Activated T-helper 1 cell treated with anti-CD3 and anti-CD28 coated beads, Interleukin-12 subunit alpha, Interleukin-12 subunit beta, Interleukin-2, Interleukin-4 antibody, amounts not matched to agents 30 ng/mL and 10 ng/mL and 1 ng/mL, durations not matched to agents 14 hours and 24 hours and 36 hours (primary cell): ENCODE data around the gene HSPA1L. TPM values are rescaled to one million over a fixed set of nuclear protein-coding genes. Genes with fewer than 3 reads are reported as not detected.
A peak's percentile ranks its signal among the peaks of the same experiment; 100 is the strongest.

Experiments
- DNase-seq: peaks from one replicate; pipeline ENCODE4 v3.0.0; 2021; ENCODE audit warnings: low spot score
- H3K27ac Mint-ChIP-seq: one replicate; pipeline ENCODE4 v1.8.0; 2021; ENCODE audit warnings: mild to moderate bottlenecking, mixed read lengths
- H3K27me3 Mint-ChIP-seq: one replicate; pipeline ENCODE4 v1.8.0; 2022; ENCODE audit warnings: mild to moderate bottlenecking, moderate library complexity, mixed read lengths; ENCODE audit not compliant: insufficient read depth
- H3K36me3 Mint-ChIP-seq: one replicate; pipeline ENCODE4 v1.8.0; 2021; ENCODE audit warnings: low read depth, mixed read lengths
- H3K4me1 Mint-ChIP-seq: one replicate; pipeline ENCODE4 v1.8.0; 2021; ENCODE audit warnings: low read depth, mixed read lengths
- H3K4me3 Mint-ChIP-seq: one replicate; pipeline ENCODE4 v1.8.0; 2021; ENCODE audit warnings: mild to moderate bottlenecking, moderate library complexity, mixed read lengths
- H3K9me3 Mint-ChIP-seq: one replicate; pipeline ENCODE4 v1.8.0; 2021; ENCODE audit warnings: mixed read lengths
- intact Hi-C: fragments of 100-400 bp; cut with micrococcal nuclease; formaldehyde crosslinking; loops from one replicate; pipeline ENCODE4 v1.15.1; 2024
- total RNA-seq: library from RNA; stranded (reverse); gene quantifications from 2 replicates; pipeline ENCODE4 v1.2.3, GENCODE V29; 2022

Gene HSPA1L
- total RNA-seq, 1 donor from 2014 or later: 2.2 TPM

GRCh38 chr6:31771992-31772358 is 43.1 kb downstream of the HSPA1L start:
- no peak for DNase-seq

GRCh38 chr6:31770860-31771259 is 44.2 kb downstream of the HSPA1L start:
- peaks cover 35% of the 10 kb centered on the region for H3K4me1 Mint-ChIP-seq
- H3K27me3 Mint-ChIP-seq: no peaks in the 10 kb centered on the region
- intact Hi-C loops: no loop called here
- H3K27ac Mint-ChIP-seq: peak overlapping the region; percentile 76
- no peaks in the 10 kb centered on the region for H3K9me3 Mint-ChIP-seq
- H3K36me3 Mint-ChIP-seq: peaks cover 16% of the 10 kb centered on the region
- DNase-seq: no peak
- H3K4me3 Mint-ChIP-seq: no peak overlapping the region

More at GRCh38 chr6:31771992-31772358, 43.1 kb downstream of the HSPA1L start:
- Mint-ChIP-seq H3K4me1 (peaks cover 45% of the 10 kb centered on the region), H3K4me3 (no peak overlapping the region), H3K27ac (peak overlapping the region; percentile 52), H3K36me3 (peaks cover 16% of the 10 kb centered on the region), H3K9me3 (no peaks in the 10 kb centered on the region), H3K27me3 (no peaks in the 10 kb centered on the region)
- intact Hi-C loops: no loop called here

- intact Hi-C loops: loop anchor here (1.0 kb wide), 2 partner anchors 41 to 90 kb away; partner anchors contain the start of gene DDAH2
- Mint-ChIP-seq H3K27ac (peak overlapping the region; percentile 3), H3K4me1 (peaks cover 27% of the 10 kb centered on the region), H3K9me3 (no peaks in the 10 kb centered on the region), H3K4me3 (no peak overlapping the region), H3K36me3 (peaks cover 13% of the 10 kb centered on the region), H3K27me3 (no peaks in the 10 kb centered on the region)
- DNase-seq: peak; percentile 79
Measured at GRCh38 chr6:31769684-31770371, 45.3 kb downstream of the HSPA1L start.

- intact Hi-C loops: loop anchor here (1.0 kb wide), 2 partner anchors 39 to 88 kb away; partner anchors contain the start of gene DDAH2
- Mint-ChIP-seq H3K4me3 (no peak overlapping the region), H3K27ac (no peak overlapping the region), H3K36me3 (peaks cover 15% of the 10 kb centered on the region), H3K9me3 (no peaks in the 10 kb centered on the region), H3K4me1 (peaks cover 27% of the 10 kb centered on the region), H3K27me3 (no peaks in the 10 kb centered on the region)
- DNase-seq: no peak
Measured at GRCh38 chr6:31768363-31769257, 46.5 kb downstream of the HSPA1L start.

DNA sequence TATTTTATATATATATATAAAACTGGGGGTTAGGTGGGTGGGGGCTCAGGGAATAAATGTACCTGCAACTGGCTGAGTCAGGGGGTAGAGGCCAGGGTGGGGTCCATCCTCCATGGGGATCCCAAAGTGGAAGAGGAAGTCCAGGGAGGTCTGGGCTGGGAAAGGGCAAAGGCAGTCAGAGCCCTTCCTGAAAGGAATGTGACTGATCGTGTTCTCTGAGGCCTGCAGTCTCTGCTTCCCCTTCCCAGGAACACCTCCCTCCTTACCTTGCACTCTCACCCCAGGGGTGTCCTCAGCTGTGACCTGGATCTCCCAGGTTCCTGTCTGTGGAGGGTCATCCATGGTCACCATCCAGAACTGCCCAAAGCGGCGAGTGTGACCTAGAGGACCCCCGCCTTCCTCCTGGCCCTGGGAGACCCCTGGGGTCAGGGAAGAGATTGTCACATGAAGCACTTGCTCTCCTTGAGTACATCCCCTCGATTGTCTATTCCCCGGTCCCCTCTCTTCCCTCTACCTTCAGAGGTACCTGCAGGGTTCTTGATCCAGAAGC is 47.9 kb downstream of the HSPA1L start:
- H3K27ac Mint-ChIP-seq: no peak overlapping the region

GRCh38 chr6:31765910-31766794 is 48.9 kb downstream of the HSPA1L start:
- intact Hi-C loops: no loop called here
- DNase-seq: no peak
- Mint-ChIP-seq H3K36me3 (peaks cover 20% of the 10 kb centered on the region), H3K9me3 (no peaks in the 10 kb centered on the region), H3K27ac (no peak overlapping the region), H3K4me3 (no peak overlapping the region), H3K27me3 (no peaks in the 10 kb centered on the region), H3K4me1 (peaks cover 22% of the 10 kb centered on the region)

More for the DNA sequence above, 47.9 kb downstream of the HSPA1L start:
- intact Hi-C loops: no loop called here
- H3K9me3 Mint-ChIP-seq: no peaks in the 10 kb centered on the region
- no peak for DNase-seq
- no peak overlapping the region for H3K4me3 Mint-ChIP-seq
- H3K36me3 Mint-ChIP-seq: peaks cover 20% of the 10 kb centered on the region
- no peaks in the 10 kb centered on the region for H3K27me3 Mint-ChIP-seq
- peaks cover 27% of the 10 kb centered on the region for H3K4me1 Mint-ChIP-seq

DNA sequence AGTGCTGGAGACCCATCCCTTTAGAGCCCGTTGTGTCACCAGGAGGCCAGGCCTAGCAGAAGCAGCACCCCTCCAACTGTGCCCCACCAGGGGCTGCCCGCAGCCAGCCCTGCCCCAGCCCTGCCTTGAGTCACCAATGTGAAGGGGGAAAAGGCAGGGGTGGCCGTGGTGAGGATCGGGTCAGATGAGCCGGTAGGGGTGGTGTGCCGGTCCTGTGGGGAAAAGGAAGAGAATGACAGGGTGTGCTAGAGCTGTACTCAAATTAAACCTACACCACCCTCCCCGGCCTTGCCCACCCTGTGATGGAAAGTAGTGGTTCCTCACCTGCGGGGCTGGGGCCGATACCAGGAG is 49.5 kb downstream of the HSPA1L start:
- intact Hi-C loops: no loop called here
- peaks cover 21% of the 10 kb centered on the region for H3K4me1 Mint-ChIP-seq
- no peaks in the 10 kb centered on the region for H3K9me3 Mint-ChIP-seq
- no peak overlapping the region for H3K27ac Mint-ChIP-seq
- no peak overlapping the region for H3K4me3 Mint-ChIP-seq
- no peak for DNase-seq
- H3K36me3 Mint-ChIP-seq: peaks cover 25% of the 10 kb centered on the region
- H3K27me3 Mint-ChIP-seq: no peaks in the 10 kb centered on the region

GRCh38 chr6:31764198-31764597 is 50.9 kb downstream of the HSPA1L start:
- no peak overlapping the region for H3K27ac Mint-ChIP-seq
- H3K4me1 Mint-ChIP-seq: peaks cover 12% of the 10 kb centered on the region
- DNase-seq: no peak
- no peak overlapping the region for H3K4me3 Mint-ChIP-seq
- peaks cover 26% of the 10 kb centered on the region for H3K36me3 Mint-ChIP-seq
- H3K9me3 Mint-ChIP-seq: no peaks in the 10 kb centered on the region
- no peaks in the 10 kb centered on the region for H3K27me3 Mint-ChIP-seq
- intact Hi-C loops: no loop called here

DNA sequence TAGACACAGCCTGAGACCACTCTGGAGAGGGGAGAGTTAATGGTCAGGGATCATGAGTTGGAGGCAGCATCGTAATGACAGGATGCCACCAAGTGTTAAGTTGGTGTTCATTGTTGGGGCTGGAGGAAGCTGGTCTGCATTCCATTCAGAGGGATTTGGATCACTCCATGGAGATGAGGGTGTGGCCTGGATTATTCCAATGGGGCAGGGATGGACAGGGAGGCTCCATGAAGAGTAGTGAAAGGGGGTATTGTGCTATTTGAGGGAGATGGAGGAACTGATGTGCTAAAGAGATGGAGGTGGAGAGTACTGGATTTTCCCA is 51.5 kb downstream of the HSPA1L start:
- DNase-seq: no peak
- intact Hi-C loops: no loop called here
- Mint-ChIP-seq H3K27me3 (no peaks in the 10 kb centered on the region), H3K36me3 (peaks cover 28% of the 10 kb centered on the region), H3K27ac (no peak overlapping the region), H3K4me3 (no peak overlapping the region), H3K4me1 (peaks cover 6% of the 10 kb centered on the region), H3K9me3 (no peaks in the 10 kb centered on the region)

GRCh38 chr6:31762878-31763618 is 52.0 kb downstream of the HSPA1L start:
- Mint-ChIP-seq H3K9me3 (no peaks in the 10 kb centered on the region), H3K27me3 (no peaks in the 10 kb centered on the region), H3K4me1 (peaks cover under 1% of the 10 kb centered on the region), H3K4me3 (no peak overlapping the region), H3K27ac (no peak overlapping the region), H3K36me3 (peaks cover 31% of the 10 kb centered on the region)
- intact Hi-C loops: no loop called here
- no peak for DNase-seq

GRCh38 chr6:31762356-31762755 is 52.7 kb downstream of the HSPA1L start, which contains the start of gene SAPCD1:
Gene SAPCD1, plus strand, starts transcription at chr6:31762656. Its CDS starts 399 bp downstream, at chr6:31763055.
- no peak within 1 kb of the TSS for H3K4me3 Mint-ChIP-seq
- DNase-seq: no peak
- H3K27ac Mint-ChIP-seq: peak within 1 kb of the TSS; percentile 70
- no peaks in the 10 kb centered on the region for H3K27me3 Mint-ChIP-seq
- peaks cover 30% of the 10 kb centered on the region for H3K36me3 Mint-ChIP-seq
- no peaks in the 10 kb centered on the region for H3K4me1 Mint-ChIP-seq
- intact Hi-C loops: no loop called here
- no peaks in the 10 kb centered on the region for H3K9me3 Mint-ChIP-seq

GRCh38 chr6:31761343-31761742 is 53.7 kb downstream of the HSPA1L start:
- Mint-ChIP-seq H3K4me1 (no peaks in the 10 kb centered on the region), H3K27ac (no peak overlapping the region), H3K36me3 (peaks cover 30% of the 10 kb centered on the region), H3K4me3 (no peak overlapping the region), H3K27me3 (no peaks in the 10 kb centered on the region), H3K9me3 (no peaks in the 10 kb centered on the region)
- no peak for DNase-seq
- intact Hi-C loops: no loop called here
